HepG2 (cell line): ENCODE data around the gene TJP3. TPM values are rescaled to one million over a fixed set of nuclear protein-coding genes. Genes with fewer than 3 reads are reported as not detected.

Experiments used
- ATAD3A ChIP-seq: sonication (generic); formaldehyde crosslinking; IDR thresholded peaks from 2 replicates; pipeline ENCODE4 v1.4.0; 2020; ENCODE audit warnings: missing genetic modification reagents
- EED ChIP-seq: sonication (generic); formaldehyde crosslinking; IDR thresholded peaks from 2 replicates; pipeline ENCODE4 v1.5.0; 2020; ENCODE audit warnings: mild to moderate bottlenecking, missing genetic modification reagents
- ETV6 ChIP-seq: sonication (generic); formaldehyde crosslinking; conservative IDR thresholded peaks from 2 replicates; pipeline ENCODE4 v1.4.0; 2020; ENCODE audit warnings: missing genetic modification reagents
- HOXA3 ChIP-seq: sonication (generic); formaldehyde crosslinking; IDR thresholded peaks from 2 replicates; pipeline ENCODE4 v1.5.0; 2020; ENCODE audit warnings: missing genetic modification reagents
- KLF13 ChIP-seq: sonication (generic); formaldehyde crosslinking; IDR thresholded peaks from 2 replicates; pipeline ENCODE4 v1.4.0; 2020; ENCODE audit warnings: mild to moderate bottlenecking, missing genetic modification reagents
- MIER3 ChIP-seq: IDR thresholded peaks from 2 replicates; pipeline ENCODE4 v1.6.1; 2016; ENCODE audit warnings: missing compliant biosample characterization, borderline replicate concordance
- NFRKB ChIP-seq: fragments of 450-650 bp; IDR thresholded peaks from 2 replicates; pipeline ENCODE4 v1.6.1; 2017
- PITX1 ChIP-seq: sonication (generic); formaldehyde crosslinking; IDR thresholded peaks from 2 replicates; pipeline ENCODE4 v1.5.1; 2020; ENCODE audit warnings: mild to moderate bottlenecking, missing genetic modification reagents
- PRPF4 ChIP-seq: fragments of 200-400 bp; formaldehyde crosslinking; IDR thresholded peaks from 2 replicates; pipeline ENCODE4 v1.6.1; 2016; ENCODE audit warnings: low read length, low read depth; ENCODE audit not compliant: poor library complexity, severe bottlenecking
- SALL1 ChIP-seq: sonication (generic); formaldehyde crosslinking; IDR thresholded peaks from 2 replicates; pipeline ENCODE4 v1.8.0; 2022; ENCODE audit warnings: mild to moderate bottlenecking, missing genetic modification reagents
- TSC22D2 ChIP-seq: sonication (generic); formaldehyde crosslinking; IDR thresholded peaks from 2 replicates; pipeline ENCODE4 v1.5.1; 2020; ENCODE audit warnings: missing genetic modification reagents, mild to moderate bottlenecking, borderline replicate concordance
- ZFP82 ChIP-seq: sonication (generic); formaldehyde crosslinking; IDR thresholded peaks from 2 replicates; pipeline ENCODE4 v1.5.1; 2020; ENCODE audit warnings: mild to moderate bottlenecking, missing genetic modification reagents, borderline replicate concordance
- ZNF160 ChIP-seq: sonication (generic); formaldehyde crosslinking; IDR thresholded peaks from 2 replicates; pipeline ENCODE4 v1.8.0; 2022; ENCODE audit warnings: mild to moderate bottlenecking, inconsistent platforms, missing genetic modification reagents
- ZNF772 ChIP-seq: sonication (generic); formaldehyde crosslinking; IDR thresholded peaks from 2 replicates; pipeline ENCODE4 v1.5.0; 2020; ENCODE audit warnings: mild to moderate bottlenecking, missing genetic modification reagents
- ZNF879 ChIP-seq: sonication (generic); formaldehyde crosslinking; IDR thresholded peaks from 2 replicates; pipeline ENCODE4 v1.8.1; 2023; ENCODE audit warnings: missing genetic modification reagents
- ZSCAN21 ChIP-seq: sonication (generic); formaldehyde crosslinking; IDR thresholded peaks from 2 replicates; pipeline ENCODE4 v1.8.0; 2022; ENCODE audit warnings: mild to moderate bottlenecking, missing genetic modification reagents, moderate library complexity, borderline replicate concordance
- polyA plus RNA-seq, 8 experiments: library from polyadenylated mRNA; depleted of rRNA in 3 of 8; stranded (reverse) in 7 of 8; unstranded in 1 of 8; fragments of >200 nt; fragmentation: Illumina TruSeq in 4 of 8; extraction: Trizol in 4 of 8; gene quantifications; 2 replicates each; pipeline versions ENCODE4 v1.2.1 to v1.2.3, GENCODE V29; 2011 to 2016; ENCODE audit warnings: low read depth in 4 of 8, missing spikeins in 1 of 8, mixed read lengths in 1 of 8; ENCODE audit not compliant: insufficient read depth in 1 of 8
- total RNA-seq, 5 experiments: library from RNA; depleted of rRNA; stranded (reverse); fragments of >200 nt; fragmentation: Illumina TruSeq; extraction: Trizol; gene quantifications; 2 replicates each; pipeline ENCODE4 v1.2.3, GENCODE V29; 2016; ENCODE audit warnings: low read depth in 1 of 5
- TF ChIP-seq, protein P1 (sequence below): sonication (generic); formaldehyde crosslinking; IDR thresholded peaks from 2 replicates; pipeline ENCODE4 v1.4.0; 2020; ENCODE audit warnings: mild to moderate bottlenecking, missing genetic modification reagents, borderline replicate concordance
- TF ChIP-seq, protein P2 (sequence below), 2 experiments: sonication (generic) in 1 of 2; formaldehyde crosslinking in 1 of 2; IDR thresholded peaks; 2 replicates each; pipeline versions ENCODE4 v1.4.0 to v1.6.1; 2018 to 2020; ENCODE audit warnings: missing genetic modification reagents in 2 of 2, borderline replicate concordance in 1 of 2, low read depth in 1 of 2, mild to moderate bottlenecking in 1 of 2, missing biosample characterization in 1 of 2
- TF ChIP-seq, protein P3 (sequence below): sonication (generic); formaldehyde crosslinking; IDR thresholded peaks from 2 replicates; pipeline ENCODE4 v1.4.0; 2020; ENCODE audit warnings: missing genetic modification reagents
- TF ChIP-seq, protein P4 (sequence below): sonication (generic); formaldehyde crosslinking; conservative IDR thresholded peaks from 2 replicates; pipeline ENCODE4 v1.4.0; 2020; ENCODE audit warnings: missing genetic modification reagents

The TJP3 gene
- total and polyA plus RNA-seq, 2 of the 13 experiments (the other 11 are each of a cell fraction or from before 2014, with no cell fraction given): 2.3 to 21.5 TPM

DNA sequence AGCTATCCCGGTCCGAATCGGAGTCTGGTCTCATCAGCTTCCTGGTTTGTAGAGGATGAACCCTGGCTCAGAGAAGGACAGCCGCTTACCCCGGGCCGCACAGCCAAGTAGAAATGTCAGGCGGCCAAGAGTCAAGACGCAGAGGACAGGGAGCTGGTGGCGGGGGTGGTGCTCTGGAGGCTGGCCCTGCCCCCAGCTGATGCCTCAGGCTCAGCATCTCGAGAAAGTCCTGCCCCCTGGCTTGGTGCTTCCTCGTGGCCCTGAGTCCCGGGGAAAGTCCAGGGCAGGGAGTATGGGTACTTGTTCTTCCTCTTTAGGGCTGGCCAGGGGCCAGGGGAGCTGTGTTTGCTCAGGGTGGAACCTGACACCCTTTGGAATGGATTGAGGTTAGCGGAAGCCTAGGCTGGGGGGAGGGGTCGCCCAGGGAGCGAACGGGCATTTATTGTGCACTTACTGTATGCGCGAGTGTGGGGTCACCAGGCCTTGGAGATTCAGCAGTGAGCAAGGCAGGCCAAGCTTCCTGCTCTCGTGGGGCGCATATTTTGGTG, 2.2 kb downstream of the TJP3 start (continued):
- TF ChIP-seq, protein P1, sequence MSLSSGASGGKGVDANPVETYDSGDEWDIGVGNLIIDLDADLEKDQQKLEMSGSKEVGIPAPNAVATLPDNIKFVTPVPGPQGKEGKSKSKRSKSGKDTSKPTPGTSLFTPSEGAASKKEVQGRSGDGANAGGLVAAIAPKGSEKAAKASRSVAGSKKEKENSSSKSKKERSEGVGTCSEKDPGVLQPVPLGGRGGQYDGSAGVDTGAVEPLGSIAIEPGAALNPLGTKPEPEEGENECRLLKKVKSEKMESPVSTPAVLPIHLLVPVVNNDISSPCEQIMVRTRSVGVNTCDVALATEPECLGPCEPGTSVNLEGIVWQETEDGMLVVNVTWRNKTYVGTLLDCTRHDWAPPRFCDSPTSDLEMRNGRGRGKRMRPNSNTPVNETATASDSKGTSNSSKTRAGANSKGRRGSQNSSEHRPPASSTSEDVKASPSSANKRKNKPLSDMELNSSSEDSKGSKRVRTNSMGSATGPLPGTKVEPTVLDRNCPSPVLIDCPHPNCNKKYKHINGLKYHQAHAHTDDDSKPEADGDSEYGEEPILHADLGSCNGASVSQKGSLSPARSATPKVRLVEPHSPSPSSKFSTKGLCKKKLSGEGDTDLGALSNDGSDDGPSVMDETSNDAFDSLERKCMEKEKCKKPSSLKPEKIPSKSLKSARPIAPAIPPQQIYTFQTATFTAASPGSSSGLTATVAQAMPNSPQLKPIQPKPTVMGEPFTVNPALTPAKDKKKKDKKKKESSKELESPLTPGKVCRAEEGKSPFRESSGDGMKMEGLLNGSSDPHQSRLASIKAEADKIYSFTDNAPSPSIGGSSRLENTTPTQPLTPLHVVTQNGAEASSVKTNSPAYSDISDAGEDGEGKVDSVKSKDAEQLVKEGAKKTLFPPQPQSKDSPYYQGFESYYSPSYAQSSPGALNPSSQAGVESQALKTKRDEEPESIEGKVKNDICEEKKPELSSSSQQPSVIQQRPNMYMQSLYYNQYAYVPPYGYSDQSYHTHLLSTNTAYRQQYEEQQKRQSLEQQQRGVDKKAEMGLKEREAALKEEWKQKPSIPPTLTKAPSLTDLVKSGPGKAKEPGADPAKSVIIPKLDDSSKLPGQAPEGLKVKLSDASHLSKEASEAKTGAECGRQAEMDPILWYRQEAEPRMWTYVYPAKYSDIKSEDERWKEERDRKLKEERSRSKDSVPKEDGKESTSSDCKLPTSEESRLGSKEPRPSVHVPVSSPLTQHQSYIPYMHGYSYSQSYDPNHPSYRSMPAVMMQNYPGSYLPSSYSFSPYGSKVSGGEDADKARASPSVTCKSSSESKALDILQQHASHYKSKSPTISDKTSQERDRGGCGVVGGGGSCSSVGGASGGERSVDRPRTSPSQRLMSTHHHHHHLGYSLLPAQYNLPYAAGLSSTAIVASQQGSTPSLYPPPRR (CRISPR knock-in tag): peak; percentile 83; the same call in 1 of the 2 replicates
- TF ChIP-seq ZNF772 (CRISPR knock-in tag) (peak; percentile 76; the same call in 1 of the 2 replicates), PITX1 (CRISPR knock-in tag) (peak; percentile 69; the same call in 1 of the 2 replicates), ZSCAN21 (CRISPR knock-in tag) (peak; percentile 98), TSC22D2 (no peak), ZNF879 (no peak), NFRKB (no peak), HOXA3 (peak; percentile 89), EED (no peak), PRPF4 (peak; percentile 30), SALL1 (CRISPR knock-in tag) (peak; percentile 95), ZNF160 (CRISPR knock-in tag) (peak; percentile 47; the same call in 1 of the 2 replicates), ZFP82 (CRISPR knock-in tag) (no peak), MIER3 (CRISPR knock-in tag) (peak; percentile 81; the same call in 1 of the 2 replicates), KLF13 (CRISPR knock-in tag) (no peak), ETV6 (CRISPR knock-in tag) (0 out of 2 replicates have a peak, but pooled peaks have one; percentile 53), ATAD3A (CRISPR knock-in tag) (no peak)
- TF ChIP-seq, protein P2, sequence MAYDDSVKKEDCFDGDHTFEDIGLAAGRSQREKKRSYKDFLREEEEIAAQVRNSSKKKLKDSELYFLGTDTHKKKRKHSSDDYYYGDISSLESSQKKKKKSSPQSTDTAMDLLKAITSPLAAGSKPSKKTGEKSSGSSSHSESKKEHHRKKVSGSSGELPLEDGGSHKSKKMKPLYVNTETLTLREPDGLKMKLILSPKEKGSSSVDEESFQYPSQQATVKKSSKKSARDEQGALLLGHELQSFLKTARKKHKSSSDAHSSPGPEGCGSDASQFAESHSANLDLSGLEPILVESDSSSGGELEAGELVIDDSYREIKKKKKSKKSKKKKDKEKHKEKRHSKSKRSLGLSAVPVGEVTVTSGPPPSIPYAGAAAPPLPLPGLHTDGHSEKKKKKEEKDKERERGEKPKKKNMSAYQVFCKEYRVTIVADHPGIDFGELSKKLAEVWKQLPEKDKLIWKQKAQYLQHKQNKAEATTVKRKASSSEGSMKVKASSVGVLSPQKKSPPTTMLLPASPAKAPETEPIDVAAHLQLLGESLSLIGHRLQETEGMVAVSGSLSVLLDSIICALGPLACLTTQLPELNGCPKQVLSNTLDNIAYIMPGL (CRISPR knock-in tag; IDR thresholded peaks at IDR 0.05; ENCODE audit: borderline replicate concordance in 1 of 2, low read depth in 1 of 2): peak in 1 of 2 experiments; percentile 73; a peak in 1 of 4 replicates
- TF ChIP-seq, protein P3, sequence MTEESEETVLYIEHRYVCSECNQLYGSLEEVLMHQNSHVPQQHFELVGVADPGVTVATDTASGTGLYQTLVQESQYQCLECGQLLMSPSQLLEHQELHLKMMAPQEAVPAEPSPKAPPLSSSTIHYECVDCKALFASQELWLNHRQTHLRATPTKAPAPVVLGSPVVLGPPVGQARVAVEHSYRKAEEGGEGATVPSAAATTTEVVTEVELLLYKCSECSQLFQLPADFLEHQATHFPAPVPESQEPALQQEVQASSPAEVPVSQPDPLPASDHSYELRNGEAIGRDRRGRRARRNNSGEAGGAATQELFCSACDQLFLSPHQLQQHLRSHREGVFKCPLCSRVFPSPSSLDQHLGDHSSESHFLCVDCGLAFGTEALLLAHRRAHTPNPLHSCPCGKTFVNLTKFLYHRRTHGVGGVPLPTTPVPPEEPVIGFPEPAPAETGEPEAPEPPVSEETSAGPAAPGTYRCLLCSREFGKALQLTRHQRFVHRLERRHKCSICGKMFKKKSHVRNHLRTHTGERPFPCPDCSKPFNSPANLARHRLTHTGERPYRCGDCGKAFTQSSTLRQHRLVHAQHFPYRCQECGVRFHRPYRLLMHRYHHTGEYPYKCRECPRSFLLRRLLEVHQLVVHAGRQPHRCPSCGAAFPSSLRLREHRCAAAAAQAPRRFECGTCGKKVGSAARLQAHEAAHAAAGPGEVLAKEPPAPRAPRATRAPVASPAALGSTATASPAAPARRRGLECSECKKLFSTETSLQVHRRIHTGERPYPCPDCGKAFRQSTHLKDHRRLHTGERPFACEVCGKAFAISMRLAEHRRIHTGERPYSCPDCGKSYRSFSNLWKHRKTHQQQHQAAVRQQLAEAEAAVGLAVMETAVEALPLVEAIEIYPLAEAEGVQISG: peak; percentile 72
- TF ChIP-seq, protein P4, sequence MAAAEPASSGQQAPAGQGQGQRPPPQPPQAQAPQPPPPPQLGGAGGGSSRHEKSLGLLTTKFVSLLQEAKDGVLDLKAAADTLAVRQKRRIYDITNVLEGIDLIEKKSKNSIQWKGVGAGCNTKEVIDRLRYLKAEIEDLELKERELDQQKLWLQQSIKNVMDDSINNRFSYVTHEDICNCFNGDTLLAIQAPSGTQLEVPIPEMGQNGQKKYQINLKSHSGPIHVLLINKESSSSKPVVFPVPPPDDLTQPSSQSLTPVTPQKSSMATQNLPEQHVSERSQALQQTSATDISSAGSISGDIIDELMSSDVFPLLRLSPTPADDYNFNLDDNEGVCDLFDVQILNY (CRISPR knock-in tag): no peak
